SK-N-SH (cell line): Measurements from ENCODE around the gene MAPKAPK3. TPM values are rescaled to one million over a fixed set of nuclear protein-coding genes. Genes with fewer than 3 reads are reported as not detected.

ENCODE experiments used
- CTCF ChIA-PET: fragments of 300-600, 350-600 bp; formaldehyde crosslinking; extraction: SDS; loops from one replicate; lab custom pipeline; 2021; lab: Yijun Ruan, JAX
- POLR2A ChIA-PET: fragments of 350-600 bp; sonication (Branson Sonifier 250); formaldehyde crosslinking; extraction: SDS; loops from one replicate; lab custom pipeline; 2020; ENCODE audit warnings: antibody characterized with exemption, inconsistent platforms; lab: Yijun Ruan, JAX
- DNase-seq: peaks from one replicate; pipeline ENCODE4 v3.0.0; 2012
- H2AFZ ChIP-seq: fragments of 200-600 bp; sonication (generic); 2 replicates; pipeline ENCODE4 v1.8.1; 2016; ENCODE audit warnings: antibody characterized with exemption, mild to moderate bottlenecking, low read depth
- H3F3A ChIP-seq: fragments of 200-600 bp; sonication (generic); replicated peaks from 2 replicates; pipeline ENCODE3; 2016; ENCODE audit warnings: antibody characterized with exemption, mild to moderate bottlenecking; ENCODE audit not compliant: insufficient read depth
- H3K27ac ChIP-seq, 2 experiments: fragments of 200-500 bp in 1 of 2; fragments of 200-600 bp in 1 of 2; sonication (Bioruptor generic) in 1 of 2; sonication (generic), shearing (Covaris generic) in 1 of 2; 2 replicates each; pipeline versions ENCODE4 v1.5.1 to v1.6.1; 2014 to 2016; ENCODE audit warnings: low read depth in 2 of 2, inconsistent platforms in 1 of 2, low read length in 1 of 2, mild to moderate bottlenecking in 1 of 2, mixed read lengths in 1 of 2
- H3K27me3 ChIP-seq: fragments of 200-600 bp; sonication (generic), shearing (Covaris generic); 2 replicates; pipeline ENCODE4 v1.6.1; 2016; ENCODE audit warnings: mixed run types; ENCODE audit not compliant: insufficient read depth
- H3K36me3 ChIP-seq, 2 experiments: fragments of 200-500 bp in 1 of 2; fragments of 200-600 bp in 1 of 2; sonication (Bioruptor generic) in 1 of 2; sonication (generic) in 1 of 2; replicated peaks in 1 of 2; 2 replicates each; pipeline versions ENCODE3 to v1.5.1; 2014 to 2016; ENCODE audit warnings: low read length in 1 of 2, mild to moderate bottlenecking in 1 of 2; ENCODE audit not compliant: insufficient read depth in 2 of 2, control insufficient read depth in 1 of 2
- H3K4me1 ChIP-seq, 2 experiments: fragments of 200-500 bp in 1 of 2; fragments of 200-600 bp in 1 of 2; sonication (Bioruptor generic) in 1 of 2; sonication (generic), shearing (Covaris generic) in 1 of 2; 2 replicates each; pipeline versions ENCODE4 v1.5.1 to v1.6.1; 2014 to 2016; ENCODE audit warnings: low read depth in 1 of 2, low read length in 1 of 2, mixed run types in 1 of 2; ENCODE audit not compliant: insufficient read depth in 2 of 2, control insufficient read depth in 1 of 2
- H3K4me2 ChIP-seq: fragments of 200-600 bp; sonication (generic), shearing (Covaris generic); 2 replicates; pipeline ENCODE4 v1.6.1; 2017; ENCODE audit warnings: mixed run types
- H3K4me3 ChIP-seq, 2 experiments: fragments of 200-500 bp in 1 of 2; fragments of 200-600 bp in 1 of 2; sonication (Bioruptor generic) in 1 of 2; sonication (generic), shearing (Covaris generic) in 1 of 2; 2 replicates each; pipeline versions ENCODE4 v1.5.1 to v1.8.1; 2014 to 2016; ENCODE audit warnings: low read depth in 2 of 2, inconsistent platforms in 1 of 2, low read length in 1 of 2, mild to moderate bottlenecking in 1 of 2, mixed read lengths in 1 of 2, moderate library complexity in 1 of 2
- H3K79me2 ChIP-seq: fragments of 200-600 bp; sonication (generic); 2 replicates; pipeline ENCODE4 v1.8.1; 2017; ENCODE audit warnings: mild to moderate bottlenecking; ENCODE audit not compliant: insufficient read depth
- H3K9ac ChIP-seq: fragments of 200-600 bp; sonication (generic); 2 replicates; pipeline ENCODE4 v1.6.1; 2017; ENCODE audit warnings: mixed run types
- H3K9me2 ChIP-seq: fragments of 200-600 bp; sonication (generic); 2 replicates; pipeline ENCODE4 v1.6.1; 2017; ENCODE audit warnings: mixed run types
- H3K9me3 ChIP-seq: fragments of 200-600 bp; sonication (generic); 2 replicates; pipeline ENCODE4 v1.6.1; 2017; ENCODE audit warnings: mixed run types, mild to moderate bottlenecking, moderate library complexity
- H4K20me1 ChIP-seq: fragments of 200-600 bp; sonication (generic); 2 replicates; pipeline ENCODE4 v1.6.1; 2017; ENCODE audit warnings: mild to moderate bottlenecking, mixed run types; ENCODE audit not compliant: insufficient read depth
- CHD2 ChIP-seq: fragments of 150-350 bp; IDR thresholded peaks from 2 replicates; pipeline ENCODE4 v1.6.1; 2018; ENCODE audit warnings: low read length; ENCODE audit not compliant: partially characterized antibody
- EP300 ChIP-seq, 2 experiments: IDR thresholded peaks; 2 replicates each; pipeline versions ENCODE4 v1.4.0 to v1.6.1; 2012; ENCODE audit warnings: borderline replicate concordance in 1 of 2, low read depth in 1 of 2, low read length in 1 of 2
- FOSL2 ChIP-seq: IDR thresholded peaks from 2 replicates; pipeline ENCODE4 v1.4.0; 2012; ENCODE audit warnings: low read depth, mild to moderate bottlenecking, moderate library complexity, borderline replicate concordance
- FOXJ3 ChIP-seq: sonication (generic); formaldehyde crosslinking; IDR thresholded peaks from 2 replicates; pipeline ENCODE4 v1.5.1; 2020; ENCODE audit warnings: mild to moderate bottlenecking, missing genetic modification reagents
- FOXM1 ChIP-seq: IDR thresholded peaks from 2 replicates; pipeline ENCODE4 v1.4.0; 2012; ENCODE audit warnings: low read depth, mild to moderate bottlenecking
- GATA2 ChIP-seq: sonication (generic); formaldehyde crosslinking; IDR thresholded peaks from 2 replicates; pipeline ENCODE4 v1.5.0; 2020; ENCODE audit warnings: mild to moderate bottlenecking, missing genetic modification reagents
- JUND ChIP-seq: IDR thresholded peaks from 2 replicates; pipeline ENCODE4 v1.4.0; 2012
- NFIC ChIP-seq: IDR thresholded peaks from 2 replicates; pipeline ENCODE4 v1.4.0; 2012; ENCODE audit warnings: borderline replicate concordance
- NRF1 ChIP-seq: IDR thresholded peaks from 2 replicates; pipeline ENCODE4 v1.6.1; 2012; ENCODE audit warnings: low read depth, mild to moderate bottlenecking, low read length
- PBX3 ChIP-seq: IDR thresholded peaks from 2 replicates; pipeline ENCODE4; 2012
- RCOR1 ChIP-seq: fragments of 150-350 bp; IDR thresholded peaks from 2 replicates; pipeline ENCODE4 v1.6.1; 2017; ENCODE audit warnings: antibody characterized with exemption, low read length
- REST ChIP-seq: IDR thresholded peaks from 2 replicates; pipeline ENCODE4 v1.6.1; 2012; ENCODE audit warnings: mild to moderate bottlenecking, low read depth, low read length, moderate library complexity
- RFX5 ChIP-seq: IDR thresholded peaks from 2 replicates; pipeline ENCODE4 v1.6.1; 2012; ENCODE audit warnings: mild to moderate bottlenecking, improper control_type of control experiment, low read length
- RXRA ChIP-seq: IDR thresholded peaks from 2 replicates; pipeline ENCODE4 v1.4.0; 2012; ENCODE audit warnings: low read depth, mild to moderate bottlenecking, borderline replicate concordance
- SIN3A ChIP-seq: IDR thresholded peaks from 2 replicates; pipeline ENCODE4 v1.6.1; 2012; ENCODE audit warnings: low read depth, mild to moderate bottlenecking, low read length, moderate library complexity, borderline replicate concordance
- SMC3 ChIP-seq: IDR thresholded peaks from 2 replicates; pipeline ENCODE4 v1.6.1; 2012; ENCODE audit warnings: low read depth, low read length, improper control_type of control experiment
- TCF12 ChIP-seq: IDR thresholded peaks from 2 replicates; pipeline ENCODE4 v1.4.0; 2012
- TEAD4 ChIP-seq: IDR thresholded peaks from 2 replicates; pipeline ENCODE4 v1.4.0; 2012; ENCODE audit warnings: mild to moderate bottlenecking, borderline replicate concordance; ENCODE audit not compliant: insufficient read depth
- USF1 ChIP-seq: IDR thresholded peaks from 2 replicates; pipeline ENCODE4 v1.4.0; 2012; ENCODE audit warnings: low read depth, borderline replicate concordance
- USF2 ChIP-seq: fragments of 150-350 bp; IDR thresholded peaks from 2 replicates; pipeline ENCODE4 v1.6.1; 2017; ENCODE audit warnings: antibody characterized with exemption, low read length, low read depth, borderline replicate concordance
- ZBTB33 ChIP-seq: IDR thresholded peaks from 2 replicates; pipeline ENCODE4 v1.4.0; 2012; ENCODE audit warnings: low read depth, borderline replicate concordance
- WGBS: methylation state at CpG from one replicate; pipeline ENCODE4 v1.1.6; 2017; ENCODE audit warnings: low lambda C conversion rate; 5-methylcytosine and 5-hydroxymethylcytosine counted together
- polyA plus RNA-seq, 3 experiments: library from polyadenylated mRNA; depleted of rRNA; stranded (reverse); fragments of >200 nt; gene quantifications; 2 replicates each; pipeline ENCODE4 v1.2.3, GENCODE V29; 2012

Gene MAPKAPK3
- polyA plus RNA-seq, 1 of the 3 experiments (the other 2 are of a cell fraction), result 29.4 TPM

GRCh38 chr3:50649451-50649931, 32.5 kb downstream of the MAPKAPK3 start:
- no peak for DNase-seq
- no peak overlapping the region for H3K4me3 ChIP-seq
- ChIA-PET POLR2A (no interaction called here), CTCF (interaction anchor here (0.6 to 13.2 kb wide), 9 partner anchors 9 to 740 kb away, joined by 3 to 171 read pairs (median 3); partner anchors contain the start of genes CISH and MAPKAPK3)
- no peaks in the 10 kb centered on the region for H3K36me3 ChIP-seq
- no peak for TF ChIP-seq FOSL2
- no peak for TF ChIP-seq USF2
- TF ChIP-seq RFX5, result no peak
- TF ChIP-seq SMC3, result no peak
- no peak for TF ChIP-seq TEAD4
- no peak for TF ChIP-seq FOXJ3 (CRISPR knock-in tag)
- no peak for TF ChIP-seq NRF1
- TF ChIP-seq PBX3, result no peak
- no peak for TF ChIP-seq FOXM1
- no peak for TF ChIP-seq JUND
- no peak for TF ChIP-seq EP300 (IDR thresholded peaks at IDR 0.05; ENCODE audit: borderline replicate concordance in 1 of 2, low read depth in 1 of 2, low read length in 1 of 2)
- H3K9me2 ChIP-seq, result no peaks in the 10 kb centered on the region
- no peak overlapping the region for H2AFZ ChIP-seq
- H3K9me3 ChIP-seq, result no peaks in the 10 kb centered on the region
- no peaks in the 10 kb centered on the region for H3K79me2 ChIP-seq
- no peaks in the 10 kb centered on the region for H3K27me3 ChIP-seq
- H3F3A ChIP-seq, result no peaks in the 10 kb centered on the region
- H3K9ac ChIP-seq, result no peak overlapping the region
- peaks cover 0 to 26% of the 10 kb centered on the region in 2 experiments; a peak in 1 of 4 replicates for H3K4me1 ChIP-seq
- no peak overlapping the region for H3K4me2 ChIP-seq
- 65% methylated on average over 7 of the region's 8 CpGs for whole genome bisulfite sequencing
- H4K20me1 ChIP-seq, result no peaks in the 10 kb centered on the region
- H3K27ac ChIP-seq, result no peak overlapping the region; a peak in 1 of 4 replicates

GRCh38 chr3:50650018-50650417, 33.1 kb downstream of the MAPKAPK3 start:
- POLR2A ChIA-PET, result no interaction called here
- CTCF ChIA-PET, result interaction anchor here (0.6 to 13.2 kb wide), 7 partner anchors 9 to 554 kb away, joined by 3 to 171 read pairs (median 3); partner anchors contain the start of genes CISH and MAPKAPK3
- H4K20me1 ChIP-seq, result no peaks in the 10 kb centered on the region
- peaks cover 0 to 26% of the 10 kb centered on the region in 2 experiments; a peak in 1 of 4 replicates for H3K4me1 ChIP-seq
- H3K27me3 ChIP-seq, result no peaks in the 10 kb centered on the region
- no peak for DNase-seq
- no peak overlapping the region for H3K9ac ChIP-seq
- no peaks in the 10 kb centered on the region for H3K79me2 ChIP-seq
- no peak overlapping the region for H2AFZ ChIP-seq
- no peak overlapping the region for H3K4me3 ChIP-seq
- 83% methylated on average over 1 of the region's 1 CpG for WGBS
- no peaks in the 10 kb centered on the region for H3K9me2 ChIP-seq
- H3K4me2 ChIP-seq, result no peak overlapping the region
- no peaks in the 10 kb centered on the region for H3K9me3 ChIP-seq
- no peak overlapping the region for H3K27ac ChIP-seq
- H3F3A ChIP-seq, result no peaks in the 10 kb centered on the region
- no peaks in the 10 kb centered on the region for H3K36me3 ChIP-seq
- TF ChIP-seq SIN3A (no peak), REST (no peak), NFIC (no peak), GATA2 (no peak), TCF12 (no peak), ZBTB33 (no peak), CHD2 (no peak), USF1 (no peak), RXRA (no peak), RFX5 (no peak), RCOR1 (no peak)
